GM10248 (cell line): ENCODE data around the gene EPDR1.

Source experiments
- CTCF ChIA-PET: fragments of 300-600 bp; sonication (Branson Sonifier 250); formaldehyde crosslinking; extraction: SDS; loops from one replicate; lab custom pipeline; 2021; ENCODE audit warnings: antibody characterized with exemption; lab: Yijun Ruan, JAX
- POLR2A ChIA-PET: fragments of 350-650 bp; sonication (Branson Sonifier 250); formaldehyde crosslinking; extraction: SDS; loops from one replicate; lab custom pipeline; 2020; ENCODE audit warnings: antibody characterized with exemption; lab: Yijun Ruan, JAX
- DNase-seq: peaks from one replicate; pipeline ENCODE4 v3.0.0; 2012; ENCODE audit errors: extremely low spot score
- TF ChIP-seq, protein P1 (sequence below): IDR thresholded peaks from 2 replicates; pipeline ENCODE4 v1.5.1; 2012; ENCODE audit warnings: mild to moderate bottlenecking, low read depth; ENCODE audit errors: extremely low read depth, missing control alignments, control extremely low read depth

EPDR1 gene

DNA sequence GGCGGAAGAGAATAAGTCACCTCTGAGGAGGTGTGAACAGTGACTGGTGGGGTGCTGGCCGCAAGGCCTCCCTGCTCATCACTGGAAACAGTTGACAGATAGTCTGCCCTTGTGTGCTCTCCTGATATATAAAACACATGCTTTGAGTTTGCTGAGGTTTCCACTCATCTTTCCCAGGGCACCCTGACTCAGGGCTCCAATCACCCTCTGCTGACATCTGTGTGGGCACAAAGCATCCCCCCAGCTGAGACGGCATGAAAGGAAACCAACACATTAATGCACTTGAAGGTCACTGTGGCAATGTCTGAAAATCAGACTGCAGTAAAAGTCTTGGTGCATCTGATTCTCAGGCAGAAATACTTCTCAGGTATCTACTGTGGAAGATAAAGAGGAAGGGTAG is 49.8 kb downstream of the EPDR1 start:
- no peak for DNase-seq
- CTCF ChIA-PET = no interaction called here
- POLR2A ChIA-PET = no interaction called here
- TF ChIP-seq, protein P1, sequence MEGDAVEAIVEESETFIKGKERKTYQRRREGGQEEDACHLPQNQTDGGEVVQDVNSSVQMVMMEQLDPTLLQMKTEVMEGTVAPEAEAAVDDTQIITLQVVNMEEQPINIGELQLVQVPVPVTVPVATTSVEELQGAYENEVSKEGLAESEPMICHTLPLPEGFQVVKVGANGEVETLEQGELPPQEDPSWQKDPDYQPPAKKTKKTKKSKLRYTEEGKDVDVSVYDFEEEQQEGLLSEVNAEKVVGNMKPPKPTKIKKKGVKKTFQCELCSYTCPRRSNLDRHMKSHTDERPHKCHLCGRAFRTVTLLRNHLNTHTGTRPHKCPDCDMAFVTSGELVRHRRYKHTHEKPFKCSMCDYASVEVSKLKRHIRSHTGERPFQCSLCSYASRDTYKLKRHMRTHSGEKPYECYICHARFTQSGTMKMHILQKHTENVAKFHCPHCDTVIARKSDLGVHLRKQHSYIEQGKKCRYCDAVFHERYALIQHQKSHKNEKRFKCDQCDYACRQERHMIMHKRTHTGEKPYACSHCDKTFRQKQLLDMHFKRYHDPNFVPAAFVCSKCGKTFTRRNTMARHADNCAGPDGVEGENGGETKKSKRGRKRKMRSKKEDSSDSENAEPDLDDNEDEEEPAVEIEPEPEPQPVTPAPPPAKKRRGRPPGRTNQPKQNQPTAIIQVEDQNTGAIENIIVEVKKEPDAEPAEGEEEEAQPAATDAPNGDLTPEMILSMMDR = no peak

DNA sequence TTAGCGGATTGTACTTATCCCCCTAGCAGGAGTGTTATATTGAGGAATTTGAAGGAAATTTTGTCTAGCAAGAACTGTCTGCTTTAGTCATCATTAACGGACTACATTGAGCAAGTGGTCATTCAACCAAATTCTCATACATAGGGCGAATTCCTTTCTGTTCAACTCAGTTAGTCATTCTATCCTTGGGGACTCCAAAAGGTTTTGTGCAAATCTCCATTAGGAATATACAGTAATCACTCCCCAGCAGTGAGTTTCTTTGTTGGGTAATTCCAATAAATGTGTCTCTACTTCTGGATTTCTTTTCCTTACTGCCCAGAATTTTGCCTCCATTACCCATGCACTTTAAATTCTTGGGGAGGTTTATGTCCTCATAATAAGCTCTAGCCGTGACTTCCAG is 51.1 kb downstream of the EPDR1 start:
- TF ChIP-seq, protein P1 = no peak
- CTCF ChIA-PET = interaction anchor here (1.0 kb wide), 1 partner anchor 27 kb away, joined by 3 read pairs; no protein-coding TSS in a partner anchor
- DNase-seq = no peak

DNA sequence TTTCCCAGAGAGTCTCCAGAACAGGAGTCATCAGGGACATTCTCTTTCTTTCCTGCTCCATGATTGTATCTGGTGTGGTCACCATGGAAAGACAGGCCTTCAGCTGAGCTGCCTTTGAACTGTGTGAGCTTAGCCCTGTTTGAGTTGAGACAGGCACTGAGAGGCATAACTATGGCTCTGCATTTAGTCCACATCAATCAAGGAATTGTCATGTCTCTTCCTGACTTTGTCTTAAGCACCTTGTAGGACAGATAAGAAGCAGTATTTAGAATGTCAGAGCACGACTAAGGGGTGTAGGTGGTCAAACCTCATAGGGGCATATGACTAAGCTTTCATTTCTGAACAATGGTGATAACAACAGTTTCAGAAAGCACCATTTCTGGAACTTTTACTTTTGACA is 53.5 kb downstream of the EPDR1 start:
- TF ChIP-seq, protein P1 = no peak
- ChIA-PET POLR2A (no interaction called here), CTCF (interaction anchor here (1.2 to 1.6 kb wide), 2 partner anchors 12 to 70 kb away, joined by 3 read pairs; no protein-coding TSS in a partner anchor)
- no peak for DNase-seq

More for the DNA sequence above, 51.1 kb downstream of the EPDR1 start:
- POLR2A ChIA-PET = no interaction called here

DNA sequence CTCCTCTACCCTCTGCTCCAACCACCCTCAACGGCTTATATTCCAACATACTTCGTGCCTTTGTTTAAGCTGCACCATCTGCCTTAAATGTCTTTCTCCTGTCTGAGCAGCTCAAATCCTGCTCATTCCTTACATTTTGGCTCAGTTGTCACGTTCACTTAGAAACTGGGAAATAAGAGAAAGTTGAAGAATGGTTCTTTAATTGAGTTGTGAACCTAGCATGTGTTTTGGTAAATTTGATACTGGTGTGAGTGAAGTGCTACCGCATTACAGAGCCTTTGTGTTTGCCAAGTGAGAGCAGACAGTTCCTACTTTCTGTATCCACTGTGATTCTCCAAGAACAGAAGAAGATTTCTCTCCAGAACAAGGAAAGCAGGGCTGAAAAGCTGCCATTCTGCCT is 54.3 kb downstream of the EPDR1 start:
- TF ChIP-seq, protein P1 = no peak
- POLR2A ChIA-PET = no interaction called here
- no peak for DNase-seq
- CTCF ChIA-PET = interaction anchor here (1.1 to 1.6 kb wide), 3 partner anchors 12 to 71 kb away, joined by 3 read pairs; no protein-coding TSS in a partner anchor

DNA sequence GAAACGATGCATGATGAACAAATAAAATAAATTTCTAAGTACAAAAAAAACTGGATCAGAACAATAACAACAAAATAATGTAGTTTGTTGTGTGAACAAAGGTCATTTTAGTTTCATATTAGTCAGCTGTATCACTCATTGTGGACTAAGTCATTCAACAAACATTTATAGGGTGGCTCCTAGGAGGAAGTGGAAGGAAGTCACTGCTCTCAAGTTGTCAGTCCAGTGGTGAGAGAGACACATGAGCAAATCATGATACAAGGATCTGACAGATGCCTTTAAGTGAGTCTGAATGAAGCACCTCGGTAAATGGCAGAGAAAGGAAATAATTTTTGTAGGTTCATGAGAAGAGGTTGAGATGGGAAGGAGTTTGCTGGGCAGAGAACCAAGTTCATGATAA is 56.8 kb downstream of the EPDR1 start:
- TF ChIP-seq, protein P1 = no peak
- DNase-seq = no peak
- ChIA-PET CTCF (no interaction called here), POLR2A (no interaction called here)

DNA sequence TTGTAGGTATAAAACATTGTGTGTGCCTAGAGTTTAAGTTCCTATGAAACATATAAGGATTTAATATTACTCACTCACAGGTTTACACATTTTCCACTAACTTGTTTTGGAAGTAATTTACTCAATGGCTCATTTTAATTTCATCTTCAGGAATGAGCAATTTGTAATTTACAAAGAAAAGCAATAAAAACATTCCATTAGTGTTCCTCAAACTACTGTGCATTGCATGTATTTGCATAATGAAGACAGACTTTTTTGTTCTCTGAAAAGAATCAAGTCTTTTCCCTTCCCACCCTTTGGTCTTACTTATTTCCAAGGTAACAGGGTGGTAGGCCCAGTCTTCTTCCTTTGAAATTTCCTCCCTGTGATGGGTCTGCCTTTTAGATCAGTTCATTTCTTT is 61.2 kb downstream of the EPDR1 start:
- no peak for DNase-seq
- CTCF ChIA-PET = no interaction called here
- POLR2A ChIA-PET = no interaction called here
- TF ChIP-seq, protein P1 = no peak
